Testis (tissue), 2 donors: ENCODE data around the gene NUDT1.

Experiments
- CTCF ChIP-seq, 3 experiments: fragments of 450-650 bp in 2 of 3; fragments of 200-600 bp in 1 of 3; sonication (generic) in 1 of 3; IDR thresholded peaks; one replicate each; pipeline ENCODE4 v1.5.1; 2016 to 2019; ENCODE audit warnings: antibody characterized with exemption in 3 of 3, mild to moderate bottlenecking in 2 of 3, moderate library complexity in 1 of 3
- POLR2A ChIP-seq: fragments of 450-650 bp; IDR thresholded peaks from one replicate; pipeline ENCODE4 v1.6.1; 2017; ENCODE audit warnings: antibody characterized with exemption, mild to moderate bottlenecking, moderate library complexity

GRCh38 chr7:2287745-2288144, 45.7 kb downstream of the NUDT1 start:
- TF ChIP-seq POLR2A (no peak), CTCF (IDR thresholded peaks at IDR 0.05) (no peak)
